NCI-H1417 treated with DMSO at 0.1 percent for 48 hours (cell line): Measurements from ENCODE around the gene ITPR3.

Experiments
- DNase-seq: peaks from one replicate; lab custom pipeline; 2025; lab: John Stamatoyannopoulos, UW

The ITPR3 gene

DNA sequence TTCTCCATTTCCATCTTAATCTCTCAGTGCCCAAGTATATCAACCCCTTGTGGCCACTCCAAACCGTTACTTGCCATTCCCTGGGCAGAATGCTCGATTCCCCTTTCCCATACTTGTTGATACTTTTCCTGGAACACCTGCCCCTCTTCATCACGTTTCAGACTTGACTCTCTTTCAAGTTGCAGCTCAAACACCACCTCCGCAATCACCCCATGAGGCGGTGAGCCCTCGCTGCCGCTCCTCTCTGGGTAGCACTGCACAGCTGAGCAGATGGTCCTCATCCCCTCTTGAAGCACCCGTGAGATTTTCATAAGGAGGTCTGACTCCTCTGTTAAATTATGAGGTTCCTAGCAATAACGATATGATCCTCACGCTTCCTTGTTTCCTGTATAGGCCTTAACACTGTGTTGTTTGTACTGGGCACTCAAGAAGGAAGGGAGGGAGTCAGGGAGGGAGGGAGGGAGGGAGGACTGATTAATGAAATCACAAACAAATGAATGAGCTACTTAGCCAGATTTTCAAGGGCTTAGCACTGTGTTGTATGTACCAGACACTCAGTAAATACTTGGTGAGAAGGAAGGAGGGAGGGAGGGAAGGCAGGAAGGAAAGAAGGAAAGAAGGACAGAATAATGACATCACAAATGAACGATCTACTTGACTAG is 98.3 kb downstream of the ITPR3 start:
- DNase-seq, result no peak

- no peak for DNase-seq
Observed at GRCh38 chr6:33720998-33721397, 99.9 kb downstream of the ITPR3 start.

DNA sequence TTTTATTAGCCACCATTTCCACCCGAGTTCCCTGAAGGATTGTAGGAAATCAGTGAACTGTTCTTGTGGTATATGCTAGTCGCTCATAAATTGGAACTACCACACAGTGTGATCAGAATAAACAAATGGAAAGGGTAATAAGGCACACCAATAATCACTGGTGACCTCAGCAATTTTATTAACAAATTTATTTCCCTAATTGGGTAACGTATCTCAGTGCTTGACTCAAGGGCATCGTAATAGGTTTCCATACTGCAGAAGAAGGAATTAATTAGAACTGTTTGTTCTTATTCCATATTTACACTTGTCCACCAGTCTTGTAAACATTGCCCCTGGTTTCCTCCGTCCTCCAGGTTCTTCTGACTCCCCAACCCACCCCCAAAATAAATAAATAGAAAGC is 100.4 kb downstream of the ITPR3 start:
- DNase-seq, result no peak

- no peak for DNase-seq
Observed at GRCh38 chr6:33722103-33722623, 101.0 kb downstream of the ITPR3 start.

DNA sequence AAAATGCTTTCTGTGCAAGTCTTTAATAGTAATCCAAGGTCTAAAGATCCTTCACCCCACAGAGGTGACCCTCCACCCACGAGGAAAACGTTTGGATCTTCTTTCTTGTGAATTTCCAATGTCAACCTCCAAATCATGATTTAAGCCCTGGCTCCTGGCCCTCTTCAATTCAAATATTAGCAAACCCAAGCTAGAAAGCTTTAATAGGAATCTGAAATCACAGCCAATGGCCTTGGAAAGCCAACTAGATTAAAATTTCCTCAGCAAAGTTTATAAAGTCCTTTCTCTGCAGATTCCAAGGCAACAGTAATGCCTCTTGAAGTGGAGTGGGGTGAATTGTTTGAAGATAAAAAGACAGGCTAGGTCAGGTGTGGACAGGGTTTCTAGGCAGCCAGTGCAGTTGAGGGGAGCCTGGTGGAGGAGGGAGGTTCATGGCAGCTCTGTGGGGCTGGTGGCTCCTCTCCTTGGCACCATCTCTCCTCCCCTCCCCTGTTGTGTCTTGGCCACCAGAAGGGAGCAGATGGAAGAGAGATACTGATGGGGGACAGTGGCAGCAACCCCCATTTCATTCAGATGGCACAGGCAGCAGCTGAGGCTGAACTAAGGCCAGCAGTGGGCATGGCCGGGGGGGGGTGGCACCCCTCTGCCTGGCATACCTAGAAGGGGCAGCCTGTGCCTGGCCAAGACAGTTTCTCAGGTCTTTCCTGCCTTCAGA is 102.4 kb downstream of the ITPR3 start:
- no peak for DNase-seq

- DNase-seq, result no peak
Observed at GRCh38 chr6:33724102-33725023, 103.2 kb downstream of the ITPR3 start.

DNA sequence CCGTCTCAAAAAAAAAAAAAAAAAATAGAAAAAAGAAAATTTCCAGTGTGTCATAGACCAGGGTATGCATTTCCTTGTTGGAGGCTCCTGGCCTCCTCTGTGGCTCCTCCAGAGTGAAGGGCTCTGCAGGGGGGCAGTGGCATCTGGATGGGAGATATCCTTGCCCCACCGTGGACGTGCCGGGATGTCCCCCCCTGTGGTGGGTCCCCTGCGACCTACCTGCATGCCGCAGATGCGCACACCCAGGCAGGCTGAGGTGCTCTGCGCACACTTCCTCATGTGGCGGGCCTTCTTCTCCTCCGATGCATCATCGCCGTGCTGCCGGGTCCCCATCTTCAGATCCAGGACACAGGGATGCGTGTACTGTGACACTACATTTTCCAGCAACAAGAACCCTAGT is 104.1 kb downstream of the ITPR3 start:
- DNase-seq, result no peak

- no peak for DNase-seq
Observed at GRCh38 chr6:33725891-33726673, 105.0 kb downstream of the ITPR3 start.

- no peak for DNase-seq
Observed at GRCh38 chr6:33726696-33727095, 105.6 kb downstream of the ITPR3 start.

GRCh38 chr6:33727126-33727525 is 106.0 kb downstream of the ITPR3 start:
- DNase-seq, result no peak

DNA sequence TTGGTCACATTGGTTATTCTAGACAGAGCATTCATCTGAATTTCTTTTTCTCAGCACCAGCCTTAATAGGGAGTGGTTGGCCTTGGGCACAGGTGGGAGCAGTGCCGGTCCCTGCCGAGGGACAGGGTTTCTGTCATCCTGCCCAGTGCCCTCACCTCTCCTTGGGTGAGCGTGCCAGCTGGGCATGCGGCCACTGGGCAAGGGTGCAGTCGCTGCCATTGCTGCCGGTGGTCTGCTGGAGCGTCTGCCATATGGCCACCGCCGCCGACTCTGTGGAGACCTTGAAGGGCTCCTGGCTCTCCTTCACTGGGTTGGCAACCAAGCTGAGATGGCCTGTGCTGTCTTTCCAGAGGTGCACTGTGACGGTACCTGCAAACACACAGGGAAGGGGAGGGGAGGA is 106.8 kb downstream of the ITPR3 start:
- DNase-seq, result no peak

DNA sequence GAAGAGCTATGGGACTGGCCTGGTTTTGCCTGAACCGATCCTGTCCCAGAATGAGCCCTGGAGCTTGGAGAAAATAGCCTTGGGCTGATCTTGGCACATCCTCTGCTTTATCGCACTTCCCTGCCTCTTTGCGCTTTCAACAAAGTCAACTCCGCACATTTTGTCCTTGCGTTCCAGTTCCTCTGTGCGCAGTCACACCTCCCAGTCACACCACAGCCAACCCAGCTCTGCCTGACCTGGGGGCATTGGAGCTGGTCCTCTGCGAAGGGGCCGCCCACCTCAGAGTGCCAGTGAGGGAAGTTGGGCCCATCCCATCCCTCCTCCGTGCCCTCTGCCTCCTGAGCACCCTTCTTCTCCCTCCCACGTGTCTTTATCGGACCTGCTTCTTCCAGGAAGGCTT is 107.3 kb downstream of the ITPR3 start:
- no peak for DNase-seq

DNA sequence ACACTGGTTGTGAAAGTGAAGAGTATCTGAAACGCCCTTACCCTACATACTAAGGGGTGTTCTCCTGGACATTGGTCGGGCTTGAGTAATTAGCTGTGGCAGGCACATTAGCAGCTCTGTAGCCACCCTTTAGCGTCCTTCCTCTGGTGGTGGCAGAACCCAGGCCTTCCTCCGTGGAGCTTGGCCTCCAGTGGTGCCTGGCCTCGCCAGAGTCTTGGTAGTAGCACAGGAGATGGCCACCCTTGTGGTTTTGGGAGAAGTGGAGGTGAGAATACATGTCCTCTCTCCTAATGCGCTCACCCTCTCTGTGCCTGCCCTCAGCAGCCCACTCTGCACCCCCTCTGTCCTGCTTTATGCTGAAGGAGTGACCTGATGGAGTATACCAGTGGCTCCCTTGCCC is 107.9 kb downstream of the ITPR3 start:
- DNase-seq, result no peak

GRCh38 chr6:33730611-33731010 is 109.5 kb downstream of the ITPR3 start:
- DNase-seq, result no peak

DNA sequence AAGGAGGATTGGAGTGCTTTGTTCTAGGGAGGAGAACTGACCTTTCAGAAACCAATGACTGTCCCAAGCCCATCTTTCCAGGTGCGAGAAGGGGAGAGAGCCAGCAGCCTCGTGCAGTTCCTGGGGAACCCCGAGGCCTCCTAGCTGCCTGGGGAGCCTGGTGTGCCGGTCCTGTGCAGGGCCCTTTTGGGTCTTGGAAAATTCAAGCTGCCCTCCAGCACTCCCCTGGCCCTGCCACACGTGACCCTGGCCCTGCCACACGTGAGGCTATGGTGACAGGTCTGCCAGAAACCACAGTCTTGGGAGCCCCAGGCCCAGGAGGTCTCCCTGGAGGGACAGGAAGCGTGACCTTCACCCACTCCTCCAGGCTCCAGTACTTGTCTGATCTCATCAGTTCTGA is 109.9 kb downstream of the ITPR3 start:
- no peak for DNase-seq

- DNase-seq, result no peak
Observed at GRCh38 chr6:33731751-33732282, 110.7 kb downstream of the ITPR3 start.

DNA sequence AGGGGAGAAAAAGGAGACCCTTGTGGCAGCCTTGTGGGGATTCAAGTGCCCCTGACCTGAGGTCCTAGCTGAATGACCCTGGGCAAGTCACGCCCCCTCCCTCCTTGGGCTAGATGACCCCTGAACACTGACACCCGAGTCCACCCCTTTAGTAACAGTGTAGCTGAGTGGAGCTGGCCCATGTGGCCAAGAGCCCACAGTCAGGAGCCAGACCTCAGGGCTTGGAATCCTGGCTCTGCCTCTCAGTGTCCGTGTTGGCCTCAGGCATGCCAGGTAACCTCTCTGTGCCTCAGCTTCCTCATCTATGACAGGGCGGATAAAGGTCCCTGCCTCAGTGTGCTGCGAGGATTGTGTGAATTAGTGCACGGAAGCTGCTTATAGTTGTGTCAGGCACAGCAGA is 111.3 kb downstream of the ITPR3 start:
- no peak for DNase-seq

- no peak for DNase-seq
Observed at GRCh38 chr6:33732817-33733708, 111.9 kb downstream of the ITPR3 start.

- no peak for DNase-seq
Observed at GRCh38 chr6:33733709-33734007, 112.5 kb downstream of the ITPR3 start.

DNA sequence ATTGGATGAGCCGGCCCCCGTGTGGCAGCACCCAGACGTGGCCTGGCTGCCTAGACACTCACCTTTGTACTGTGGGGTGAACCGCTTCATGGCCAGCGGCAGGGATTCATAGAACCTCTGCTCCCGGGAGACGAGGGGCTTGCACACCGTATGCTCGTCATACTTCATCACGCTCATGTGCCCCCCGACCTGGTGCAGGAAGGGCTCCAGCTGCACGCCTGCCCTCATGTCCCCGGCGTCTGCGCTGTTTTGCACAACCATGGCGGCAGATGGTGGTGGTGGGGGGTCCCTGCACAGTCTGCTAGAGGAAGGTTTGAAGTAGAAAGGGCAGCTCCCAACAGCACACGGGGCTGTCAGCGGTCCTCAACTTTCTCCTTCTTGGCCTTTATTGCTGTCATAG is 114.1 kb downstream of the ITPR3 start:
- DNase-seq, result no peak
